Measurements from ENCODE around the gene ACY1.

The ACY1 gene

DNA sequence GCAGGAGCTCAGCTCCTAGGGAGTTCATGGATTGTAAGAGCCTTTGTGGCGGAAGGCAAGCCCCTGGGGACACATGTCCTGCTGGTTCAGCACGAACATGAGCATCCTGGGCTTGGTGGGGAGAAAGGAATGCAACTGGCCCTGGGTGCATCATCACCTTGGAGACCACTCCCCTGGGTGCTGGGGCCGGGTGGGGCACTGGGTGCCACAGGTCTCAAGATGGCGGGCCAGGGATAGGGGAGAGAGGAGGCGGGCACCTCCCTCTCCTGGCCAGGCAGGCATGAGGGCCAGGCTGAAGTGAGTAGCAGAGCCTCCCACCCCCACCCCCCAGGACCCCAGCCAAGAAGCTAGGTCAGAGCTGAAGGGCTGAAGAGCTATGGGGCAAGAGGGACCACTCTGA, 16.8 kb upstream of the ACY1 start:
- DNase-seq, result no peak

DNA sequence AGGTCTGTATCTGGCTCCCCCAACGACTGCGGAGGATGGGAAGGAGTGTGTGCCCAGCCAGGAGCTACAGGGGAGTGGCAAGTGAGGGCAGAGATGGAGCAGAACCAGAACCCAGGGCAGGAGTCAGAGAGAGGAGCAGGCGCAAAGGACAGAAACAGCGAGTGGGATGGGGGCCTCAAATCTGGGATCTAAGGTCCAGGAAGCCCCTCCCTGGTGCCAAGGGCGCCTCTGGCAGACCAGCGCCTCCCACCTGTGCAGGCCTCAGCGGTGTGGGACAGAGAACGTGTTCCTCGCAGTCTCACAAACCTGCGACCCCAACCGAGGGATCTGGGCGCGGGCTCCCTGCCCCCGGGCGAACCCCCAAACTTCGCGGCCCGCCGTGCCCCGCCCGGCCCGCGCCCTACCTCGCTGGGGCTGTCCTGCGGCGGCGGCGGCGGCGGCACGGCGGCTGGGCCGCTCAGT, 16.4 kb upstream of the ACY1 start:
- DNase-seq, result no peak

DNA sequence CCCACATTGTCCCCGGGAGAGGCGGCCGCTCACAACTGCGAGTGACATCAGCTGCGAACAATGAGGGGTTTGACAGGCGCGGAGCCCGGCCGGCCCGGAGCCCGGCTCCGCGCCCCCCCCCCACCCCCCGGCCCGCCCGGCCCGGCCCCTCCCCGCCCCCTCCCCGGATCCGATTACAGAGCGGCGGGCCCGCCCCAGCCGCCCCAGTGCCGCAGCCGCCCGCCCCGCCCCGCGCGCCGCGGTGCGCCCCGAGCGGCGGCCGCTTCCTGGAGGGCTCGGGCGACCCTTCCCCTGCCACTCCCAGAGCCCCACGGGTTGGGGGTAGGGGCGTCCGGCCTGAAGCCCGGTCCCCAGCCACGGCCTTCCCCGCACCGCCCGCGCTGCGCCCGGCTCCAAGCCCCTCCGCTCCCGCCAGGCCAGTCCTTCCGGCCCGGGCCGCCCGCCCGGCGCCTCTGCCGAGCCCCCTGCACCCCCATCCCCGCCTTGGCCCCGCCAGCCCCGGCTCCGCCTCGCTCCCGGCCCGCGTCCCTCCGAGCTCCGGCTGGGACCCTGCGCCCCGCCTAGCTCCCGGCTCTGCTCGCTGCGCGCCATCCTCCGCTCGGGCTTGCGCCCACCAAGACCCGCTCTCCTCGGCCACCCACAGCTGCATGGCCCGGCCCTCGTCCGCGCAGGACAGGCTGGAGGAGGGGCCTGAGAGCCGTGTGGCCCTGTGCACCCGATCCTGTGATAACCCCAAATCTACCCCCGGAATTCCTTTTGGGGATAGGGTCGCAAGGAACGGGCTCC, 15.8 kb upstream of the ACY1 start, which contains the start of gene PCBP4:
TSS of gene PCBP4 (minus strand) at position 71 of the 786 bp plus-strand sequence. CDS start 6,214 bp downstream, outside the sequence.
- DNase-seq, result peak in 1 of 2 experiments; percentile 44

DNA sequence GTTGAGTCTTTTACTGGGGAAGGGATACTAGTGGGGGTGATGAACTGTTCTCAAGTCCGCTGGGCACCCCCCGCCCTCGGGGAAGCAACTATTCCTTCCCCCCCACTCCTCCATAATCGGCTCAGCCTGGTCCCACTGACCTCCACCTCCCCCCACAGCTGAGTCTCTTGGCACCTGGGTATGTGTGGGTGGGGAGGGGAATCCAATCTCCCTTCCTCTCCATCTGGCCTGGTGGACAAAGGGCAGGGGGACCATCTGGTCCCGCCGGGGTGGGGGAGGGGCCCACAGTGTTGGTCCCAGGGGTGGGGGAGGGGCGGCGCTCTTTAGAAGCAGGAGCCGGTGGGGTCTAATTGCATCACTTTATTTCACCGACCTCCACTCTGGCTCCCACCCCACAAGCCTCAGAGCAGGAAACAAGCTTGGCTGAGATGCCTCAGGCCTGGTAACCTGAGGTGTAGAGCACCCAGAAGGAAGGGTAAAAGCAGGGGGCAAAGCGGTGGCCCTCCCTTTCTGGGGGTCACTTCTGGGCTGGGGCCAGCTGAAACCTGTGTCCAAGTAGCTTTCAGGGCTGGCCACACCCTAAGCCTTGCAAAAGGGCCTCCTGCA, 15.1 kb upstream of the ACY1 start:
- DNase-seq, result no peak

DNA sequence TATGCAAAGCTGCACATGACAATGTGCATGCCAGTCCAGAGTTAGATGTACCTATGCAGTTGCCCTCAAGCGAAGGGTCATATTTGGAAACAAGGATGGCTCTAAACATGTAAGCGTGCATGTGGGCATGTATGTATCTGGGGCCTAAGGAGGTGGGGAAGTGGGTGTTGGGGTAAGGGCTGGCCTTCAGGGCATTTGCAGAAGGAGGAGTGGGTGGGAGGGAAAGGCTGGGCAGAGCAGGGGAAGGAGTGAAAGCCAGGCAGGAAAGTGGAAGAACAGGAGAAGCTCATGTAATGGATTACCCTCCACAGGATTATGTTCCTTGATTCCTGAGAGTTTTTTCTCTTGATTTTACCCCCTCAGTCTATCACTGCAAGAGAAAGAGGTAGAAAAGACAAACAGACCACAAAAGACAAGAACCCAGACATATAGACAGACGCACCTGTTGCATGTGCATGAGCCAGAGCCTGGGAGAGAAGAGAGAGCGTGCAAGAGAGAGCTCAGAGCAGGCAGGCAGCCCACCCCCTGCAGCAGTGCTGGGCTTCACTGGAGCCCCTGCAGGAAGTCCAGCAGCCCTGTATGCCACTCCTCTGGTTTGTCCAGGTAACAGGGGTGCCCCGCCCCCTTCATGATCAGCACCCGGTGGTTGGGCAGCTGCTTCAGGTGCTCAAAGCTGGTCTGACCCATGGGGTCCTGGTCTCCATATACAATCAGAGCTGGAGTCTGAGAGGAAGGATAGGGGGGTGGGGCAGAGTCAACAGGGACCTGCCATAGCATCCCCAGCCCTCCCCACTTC, 14.3 kb upstream of the ACY1 start:
- DNase-seq, result no peak

- DNase-seq, result no peak
Measured at GRCh38 chr3:51969841-51970240, 13.5 kb upstream of the ACY1 start.

- no peak for DNase-seq
Measured at GRCh38 chr3:51970606-51971300, 12.6 kb upstream of the ACY1 start.

GRCh38 chr3:51971350-51971749, 12.0 kb upstream of the ACY1 start:
- DNase-seq, result no peak

GRCh38 chr3:51974277-51974962, 8.9 kb upstream of the ACY1 start:
- DNase-seq, result peak in 1 of 2 experiments; percentile 50

DNA sequence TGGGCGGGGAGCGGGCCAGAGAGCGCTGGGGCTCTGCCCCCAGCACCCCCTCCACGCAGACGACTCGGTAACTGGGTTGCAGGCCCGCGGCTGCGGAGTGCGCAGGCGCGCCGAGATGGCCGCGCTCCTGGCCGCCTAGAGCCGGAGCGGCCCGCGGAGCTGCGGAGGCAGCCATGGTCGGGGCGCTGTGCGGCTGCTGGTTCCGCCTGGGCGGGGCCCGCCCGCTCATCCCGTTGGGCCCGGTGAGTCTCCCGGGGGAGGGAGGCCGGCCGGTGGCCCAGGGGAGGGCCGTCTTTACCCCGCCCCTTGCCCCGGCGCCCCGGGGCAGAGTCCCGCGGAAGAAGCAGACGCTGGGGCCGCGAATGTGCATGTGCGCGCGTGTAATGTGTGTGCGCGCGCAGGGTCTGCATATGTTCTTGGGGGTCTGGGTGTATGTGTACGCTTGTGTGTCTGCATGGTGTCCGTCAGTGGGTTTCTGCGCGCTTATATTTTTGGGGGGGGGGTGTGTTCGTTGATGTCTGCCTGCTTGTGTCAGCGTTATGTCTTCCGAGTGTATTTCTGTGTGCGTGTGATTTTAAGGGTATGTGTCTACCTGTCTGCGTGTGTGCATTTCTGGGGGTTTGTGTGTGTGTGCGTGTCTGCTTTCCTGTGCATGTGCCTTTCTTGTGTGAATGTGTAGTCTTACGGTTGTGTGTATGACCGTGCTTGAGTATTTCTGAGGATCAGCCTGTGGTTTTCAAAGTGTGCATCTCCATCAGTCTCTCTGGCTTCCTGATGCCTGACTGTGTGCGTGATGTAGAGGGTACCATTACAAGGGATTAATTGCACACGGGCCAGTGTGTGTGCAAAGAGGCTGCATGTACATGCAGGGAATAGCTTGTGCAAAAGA, 8.1 kb upstream of the ACY1 start, which contains the start of gene ABHD14A:
TSS of gene ABHD14A (plus strand) at position 102 of the 889 bp plus-strand sequence. CDS start at position 174, 72 bp downstream.
- DNase-seq, result peak; percentile 69 to 76

- peak in 1 of 2 experiments; percentile 47 for DNase-seq
Measured at GRCh38 chr3:51975852-51976549, 7.3 kb upstream of the ACY1 start.

DNA sequence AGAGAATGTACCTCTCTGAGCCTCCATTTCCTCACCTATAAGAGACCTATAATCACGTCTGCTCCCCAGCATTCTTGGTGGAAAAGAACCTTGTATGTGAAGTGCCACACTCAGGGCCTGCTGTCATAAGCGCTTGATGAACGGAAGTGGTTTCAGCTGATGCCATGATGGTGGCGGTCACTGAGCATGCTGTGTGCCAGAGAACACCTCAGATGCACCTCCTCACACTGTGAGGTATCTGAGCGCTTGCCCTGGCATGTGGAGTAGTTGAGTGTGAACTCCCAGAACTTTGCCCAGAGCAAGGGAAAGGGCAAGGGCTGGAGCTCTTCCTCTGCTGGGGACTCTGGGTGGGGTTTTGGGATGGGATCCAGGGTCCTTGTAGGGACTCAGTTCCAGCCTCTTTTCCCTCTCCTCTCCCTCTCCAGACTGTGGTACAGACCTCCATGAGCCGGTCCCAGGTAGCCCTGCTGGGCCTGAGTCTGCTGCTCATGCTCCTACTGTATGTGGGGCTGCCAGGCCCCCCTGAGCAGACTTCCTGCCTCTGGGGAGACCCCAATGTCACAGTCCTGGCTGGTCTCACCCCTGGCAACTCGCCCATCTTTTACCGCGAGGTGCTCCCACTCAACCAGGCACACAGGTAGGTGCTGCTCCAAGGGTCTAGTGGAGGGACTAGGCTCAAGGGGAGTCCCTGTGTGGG, 5.7 kb upstream of the ACY1 start:
- DNase-seq, result no peak

GRCh38 chr3:51978143-51978502, 5.2 kb upstream of the ACY1 start:
- DNase-seq, result no peak

- DNase-seq, result no peak
Measured at GRCh38 chr3:51980253-51980652, 3.1 kb upstream of the ACY1 start.

DNA sequence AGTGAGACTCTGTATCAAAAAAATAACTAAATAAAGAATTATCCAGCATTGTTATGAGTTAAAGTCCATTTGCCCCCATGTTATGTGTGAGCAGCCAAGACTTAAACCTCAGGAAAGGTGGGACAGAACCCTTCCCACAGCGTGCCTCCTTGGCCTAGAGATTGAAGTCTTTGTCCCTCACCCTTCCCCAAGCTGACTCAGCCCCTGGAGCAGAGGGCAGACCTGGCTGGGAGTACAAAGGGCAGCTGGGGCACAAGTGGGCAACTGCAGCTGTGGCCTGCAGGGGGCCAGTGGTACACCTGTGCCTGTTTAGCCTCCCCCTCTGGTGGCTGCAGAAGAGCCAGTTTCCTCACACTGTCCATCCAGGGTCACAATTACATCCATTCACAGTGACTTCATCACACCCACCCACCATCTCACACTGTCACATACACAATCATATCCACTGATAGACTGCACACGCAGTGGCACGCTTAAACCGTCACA, 940 bp upstream of the ACY1 start:
- DNase-seq, result peak; percentile 50 to 59

GRCh38 chr3:51983578-51984268, 388 bp downstream of the ACY1 start:
- no peak for DNase-seq

DNA sequence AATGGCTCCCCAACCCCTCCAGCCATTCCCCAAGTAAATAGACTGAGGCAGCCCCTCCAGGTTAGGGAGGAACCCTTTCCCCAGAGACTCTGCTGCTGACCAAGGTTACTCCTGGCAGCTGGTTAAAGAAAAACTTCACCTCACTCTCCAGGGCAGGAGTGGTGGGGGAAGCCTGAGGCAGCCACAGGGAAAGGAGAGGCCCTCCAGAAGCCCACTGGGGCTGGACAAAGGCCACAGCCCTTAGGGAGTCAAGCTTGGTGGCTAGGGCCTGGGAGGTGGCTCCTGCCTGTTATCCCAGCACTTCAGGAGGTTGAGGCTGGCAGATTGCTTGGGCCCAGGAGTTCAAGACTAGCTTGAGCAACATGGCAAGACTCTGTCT, 923 bp downstream of the ACY1 start:
- no peak for DNase-seq

- no peak for DNase-seq
Measured at GRCh38 chr3:51985063-51985462, 1.7 kb downstream of the ACY1 start.

Data from activated CD4-positive, alpha-beta T cell treated with anti-CD3 and anti-CD28 coated beads, Interleukin-2, amount 50 U/mL, for 48 hours (primary cell).